Dedifferentiated amniotic fluid mesenchymal stem cell (primary cell): Measurements from ENCODE around the gene DEGS1.

Experiments used
- DNase-seq: peaks from one replicate; pipeline ENCODE4 v3.0.0-alpha.2; 2016; ENCODE audit errors: extremely low spot score

Gene DEGS1

GRCh38 chr1:224213438-224214119, 30.5 kb downstream of the DEGS1 start:
- DNase-seq: no peak

GRCh38 chr1:224216382-224216781, 33.3 kb downstream of the DEGS1 start:
- no peak for DNase-seq

GRCh38 chr1:224217655-224218623, 34.9 kb downstream of the DEGS1 start:
- DNase-seq: no peak

GRCh38 chr1:224219011-224219611, 36.1 kb downstream of the DEGS1 start:
- DNase-seq: no peak

- no peak for DNase-seq
Observed at GRCh38 chr1:224219612-224220059, 36.6 kb downstream of the DEGS1 start.

- DNase-seq: peak; percentile 52
Observed at GRCh38 chr1:224223819-224224714, 41.0 kb downstream of the DEGS1 start.

GRCh38 chr1:224226849-224227502, 43.9 kb downstream of the DEGS1 start:
- no peak for DNase-seq

- DNase-seq: no peak
Observed at GRCh38 chr1:224234017-224234416, 51.0 kb downstream of the DEGS1 start.

- no peak for DNase-seq
Observed at GRCh38 chr1:224235813-224236493, 52.9 kb downstream of the DEGS1 start.

- DNase-seq: no peak
Observed at GRCh38 chr1:224237119-224237881, 54.3 kb downstream of the DEGS1 start.

- no peak for DNase-seq
Observed at GRCh38 chr1:224238212-224238611, 55.2 kb downstream of the DEGS1 start.

- no peak for DNase-seq
Observed at GRCh38 chr1:224238756-224239155, 55.7 kb downstream of the DEGS1 start.
